ENCODE results near the gene AGR3.

DNA sequence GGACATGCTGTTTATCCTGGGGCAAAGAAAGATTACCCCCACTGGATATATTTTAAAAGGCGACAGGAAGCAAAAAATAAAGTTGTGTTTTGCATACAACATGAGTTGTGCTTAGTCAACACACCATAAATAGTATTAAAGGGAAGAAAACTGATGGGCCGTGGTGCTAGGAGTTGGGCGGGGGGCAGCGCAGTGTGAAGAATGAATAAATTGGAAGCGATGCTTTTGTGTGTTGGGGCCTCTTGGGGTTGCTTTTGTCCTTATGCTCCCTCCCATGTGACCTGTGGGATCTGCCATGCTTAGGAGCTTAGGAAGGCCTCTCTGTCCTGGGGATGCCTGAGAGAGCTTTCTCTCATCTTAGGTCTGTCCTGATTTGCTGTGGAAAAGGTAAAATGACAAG lies 35.0 kb upstream of the AGR3 start:
- no peak for TF ChIP-seq FOXA1 (IDR thresholded peaks at IDR 0.05)
- TF ChIP-seq SUZ12 (IDR thresholded peaks at IDR 0.05) = no peak
- no peak for TF ChIP-seq NFRKB (IDR thresholded peaks at IDR 0.05)
- no peak for TF ChIP-seq CTBP1 (IDR thresholded peaks at IDR 0.05; ENCODE audit: borderline replicate concordance)
- no peak for TF ChIP-seq L3MBTL2 (conservative IDR thresholded peaks at IDR 0.05)
- no peak for TF ChIP-seq ARNT (IDR thresholded peaks at IDR 0.05)
- TF ChIP-seq HDGF (IDR thresholded peaks at IDR 0.05; ENCODE audit: borderline replicate concordance) = no peak
